Activated CD4-positive, alpha-beta T cell treated with anti-CD3 and anti-CD28 coated beads for 36 hours (primary cell): ENCODE data around the gene BRAF. TPM values are rescaled to one million over a fixed set of nuclear protein-coding genes. Genes with fewer than 3 reads are reported as not detected.
"Not testable (repeated sequence)": the region's sequence is repeated elsewhere in the genome, so short reads cannot be mapped to it uniquely, and the experiment has no call there.

ENCODE experiments used
- ATAC-seq: fragments of 200-7000 bp; cut with Tn5 transposase; one replicate; pipeline ENCODE4 v1.10.0; 2021; ENCODE audit warnings: mild to moderate bottlenecking, moderate library complexity
- CTCF ChIA-PET: fragments of 350-600 bp; sonication (Branson Sonifier 250); formaldehyde crosslinking; loops from one replicate; lab custom pipeline; 2021; ENCODE audit warnings: antibody characterized with exemption; lab: Charles Lee
- POLR2A ChIA-PET: fragments of 350-600 bp; sonication (Branson Sonifier 250); formaldehyde crosslinking; loops from one replicate; lab custom pipeline; 2021; ENCODE audit warnings: antibody characterized with exemption, inconsistent platforms; lab: Charles Lee
- DNase-seq: peaks from one replicate; pipeline ENCODE4 v3.0.0-alpha.2; 2020
- H3K27ac Mint-ChIP-seq: one replicate; pipeline ENCODE4 v1.8.0; 2021; ENCODE audit warnings: mixed read lengths
- H3K27me3 Mint-ChIP-seq: one replicate; pipeline ENCODE4 v1.8.0; 2021; ENCODE audit warnings: mixed read lengths
- H3K36me3 Mint-ChIP-seq: one replicate; pipeline ENCODE4 v1.8.0; 2021; ENCODE audit warnings: low read depth, mixed read lengths
- H3K4me1 Mint-ChIP-seq: one replicate; pipeline ENCODE4 v1.8.0; 2021; ENCODE audit warnings: mixed read lengths
- H3K4me3 Mint-ChIP-seq: one replicate; pipeline ENCODE4 v1.8.0; 2021; ENCODE audit warnings: mild to moderate bottlenecking, moderate library complexity, mixed read lengths
- H3K9me3 Mint-ChIP-seq: one replicate; pipeline ENCODE4 v1.8.0; 2021; ENCODE audit warnings: low read depth, mixed read lengths
- intact Hi-C, 2 experiments: fragments of 100-400 bp; cut with DNase I in 1 of 2; cut with micrococcal nuclease in 1 of 2; formaldehyde crosslinking; loops; one replicate each; pipeline versions ENCODE4 v1.14.2 to v1.15.1; 2022 to 2024; cut with DNase I, micrococcal nuclease
- total RNA-seq, 2 experiments: library from RNA; stranded (reverse); gene quantifications; one replicate each; pipeline ENCODE4 v1.2.3, GENCODE V29; 2021

The BRAF gene
- total RNA-seq, 2 experiments from 2014 or later: 30.8 to 47.2 TPM

GRCh38 chr7:140694592-140694991, 230.1 kb downstream of the BRAF start:
- H3K4me1 Mint-ChIP-seq: peaks cover 27% of the 10 kb centered on the region
- peaks cover 17% of the 10 kb centered on the region for H3K36me3 Mint-ChIP-seq
- H3K27ac Mint-ChIP-seq: no peak overlapping the region
- intact Hi-C loops: no loop called here
- no peaks in the 10 kb centered on the region for H3K27me3 Mint-ChIP-seq
- ATAC-seq: no peak
- no peaks in the 10 kb centered on the region for H3K9me3 Mint-ChIP-seq
- ChIA-PET POLR2A (no interaction called here), CTCF (interaction anchor here (0.7 kb wide), 1 partner anchor 12 kb away, joined by 3 read pairs; no protein-coding TSS in a partner anchor)
- H3K4me3 Mint-ChIP-seq: no peak overlapping the region
- DNase-seq: no peak

- DNase-seq, H3K27me3 Mint-ChIP-seq, CTCF ChIA-PET, H3K9me3 Mint-ChIP-seq, intact Hi-C loops, H3K27ac Mint-ChIP-seq, POLR2A ChIA-PET, H3K4me3 Mint-ChIP-seq, ATAC-seq: not testable (repeated sequence)
- Mint-ChIP-seq H3K36me3 (peaks cover 16% of the 10 kb centered on the region), H3K4me1 (peaks cover 21% of the 10 kb centered on the region)
Measured at GRCh38 chr7:140693849-140694248, 230.9 kb downstream of the BRAF start.

GRCh38 chr7:140691376-140692045, 233.2 kb downstream of the BRAF start:
- Mint-ChIP-seq H3K4me3 (no peak overlapping the region), H3K36me3 (peaks cover 15% of the 10 kb centered on the region), H3K9me3 (no peaks in the 10 kb centered on the region), H3K4me1 (peaks cover 11% of the 10 kb centered on the region), H3K27ac (no peak overlapping the region), H3K27me3 (no peaks in the 10 kb centered on the region)
- ChIA-PET CTCF (interaction anchor here (0.7 kb wide), 1 partner anchor 165 kb away, joined by 3 read pairs; no protein-coding TSS in a partner anchor), POLR2A (no interaction called here)
- DNase-seq (no peak), ATAC-seq (no peak)
- intact Hi-C loops: no loop called here

- DNase-seq (no peak), ATAC-seq (no peak)
- H3K27ac Mint-ChIP-seq: no peak overlapping the region
- intact Hi-C loops: no loop called here
- H3K9me3 Mint-ChIP-seq: no peaks in the 10 kb centered on the region
- peaks cover 15% of the 10 kb centered on the region for H3K36me3 Mint-ChIP-seq
- CTCF ChIA-PET: interaction anchor here (0.6 to 1.7 kb wide), 2 partner anchors 14 to 612 kb away, joined by 3 to 6 read pairs; no protein-coding TSS in a partner anchor
- POLR2A ChIA-PET: no interaction called here
- no peak overlapping the region for H3K4me3 Mint-ChIP-seq
- no peaks in the 10 kb centered on the region for H3K27me3 Mint-ChIP-seq
- peaks cover 2% of the 10 kb centered on the region for H3K4me1 Mint-ChIP-seq
Measured at GRCh38 chr7:140689199-140690152, 235.3 kb downstream of the BRAF start.

GRCh38 chr7:140688341-140688740, 236.4 kb downstream of the BRAF start:
- Mint-ChIP-seq H3K9me3 (no peaks in the 10 kb centered on the region), H3K36me3 (peaks cover 23% of the 10 kb centered on the region), H3K27me3 (no peaks in the 10 kb centered on the region), H3K4me3 (no peak overlapping the region), H3K4me1 (peaks cover 2% of the 10 kb centered on the region), H3K27ac (no peak overlapping the region)
- intact Hi-C loops: no loop called here
- POLR2A ChIA-PET: no interaction called here
- CTCF ChIA-PET: interaction anchor here (0.6 to 1.2 kb wide), 2 partner anchors 8 to 611 kb away, joined by 3 to 4 read pairs; partner anchors contain the start of gene NDUFB2
- DNase-seq (no peak), ATAC-seq (no peak)

GRCh38 chr7:140686921-140687320, 237.8 kb downstream of the BRAF start:
- Mint-ChIP-seq H3K9me3 (no peaks in the 10 kb centered on the region), H3K4me1 (no peaks in the 10 kb centered on the region), H3K4me3 (no peak overlapping the region), H3K36me3 (peaks cover 25% of the 10 kb centered on the region), H3K27ac (no peak overlapping the region), H3K27me3 (no peaks in the 10 kb centered on the region)
- intact Hi-C loops: no loop called here
- no peak for ATAC-seq
- POLR2A ChIA-PET: interaction anchor here (0.5 to 0.8 kb wide), 2 partner anchors 13 to 40 kb away, joined by 3 read pairs; no protein-coding TSS in a partner anchor
- DNase-seq: no peak
- CTCF ChIA-PET: interaction anchor here (1.2 to 1.4 kb wide), 2 partner anchors 9 kb away, joined by 4 to 5 read pairs; partner anchors contain the start of gene NDUFB2

- Mint-ChIP-seq H3K27ac (no peak overlapping the region), H3K27me3 (no peaks in the 10 kb centered on the region), H3K4me3 (no peak overlapping the region), H3K9me3 (no peaks in the 10 kb centered on the region), H3K4me1 (no peaks in the 10 kb centered on the region), H3K36me3 (peaks cover 32% of the 10 kb centered on the region)
- ATAC-seq (no peak), DNase-seq (no peak)
- ChIA-PET CTCF (interaction anchor here (1.1 to 1.4 kb wide), 3 partner anchors 11 to 33 kb away, joined by 3 to 5 read pairs (median 5); partner anchors contain the start of gene NDUFB2), POLR2A (interaction anchor here (0.6 kb wide), 1 partner anchor 43 kb away, joined by 3 read pairs; no protein-coding TSS in a partner anchor)
- intact Hi-C loops: no loop called here
Measured at GRCh38 chr7:140685407-140686087, 239.2 kb downstream of the BRAF start.

GRCh38 chr7:140684066-140684950, 240.4 kb downstream of the BRAF start:
- DNase-seq: no peak
- Mint-ChIP-seq H3K4me1 (no peaks in the 10 kb centered on the region), H3K4me3 (no peak overlapping the region), H3K9me3 (no peaks in the 10 kb centered on the region), H3K27me3 (no peaks in the 10 kb centered on the region), H3K36me3 (peaks cover 34% of the 10 kb centered on the region), H3K27ac (no peak overlapping the region)
- POLR2A ChIA-PET: interaction anchor here (0.6 to 0.7 kb wide), 2 partner anchors 13 to 42 kb away, joined by 3 read pairs; no protein-coding TSS in a partner anchor
- CTCF ChIA-PET: interaction anchor here (0.5 to 1.3 kb wide), 2 partner anchors 10 to 250 kb away, joined by 3 to 5 read pairs; no protein-coding TSS in a partner anchor
- ATAC-seq: no peak
- intact Hi-C loops: no loop called here

- CTCF ChIA-PET: no interaction called here
- no peaks in the 10 kb centered on the region for H3K27me3 Mint-ChIP-seq
Measured at GRCh38 chr7:140683657-140684056, 241.1 kb downstream of the BRAF start.

GRCh38 chr7:140681766-140682165, 243.0 kb downstream of the BRAF start:
- Mint-ChIP-seq H3K36me3 (peaks cover 46% of the 10 kb centered on the region), H3K9me3 (no peaks in the 10 kb centered on the region), H3K27ac (no peak overlapping the region), H3K4me3 (no peak overlapping the region), H3K4me1 (no peaks in the 10 kb centered on the region), H3K27me3 (no peaks in the 10 kb centered on the region)
- ATAC-seq (no peak), DNase-seq (no peak)
- POLR2A ChIA-PET: interaction anchor here (0.6 kb wide), 1 partner anchor 198 kb away, joined by 3 read pairs; no protein-coding TSS in a partner anchor
- CTCF ChIA-PET: no interaction called here
- intact Hi-C loops: no loop called here

More at GRCh38 chr7:140683657-140684056, 241.1 kb downstream of the BRAF start:
- H3K4me1 Mint-ChIP-seq: no peaks in the 10 kb centered on the region
- no peak overlapping the region for H3K4me3 Mint-ChIP-seq
- H3K9me3 Mint-ChIP-seq: no peaks in the 10 kb centered on the region
- intact Hi-C loops: no loop called here
- POLR2A ChIA-PET: interaction anchor here (0.7 kb wide), 1 partner anchor 14 kb away, joined by 3 read pairs; no protein-coding TSS in a partner anchor
- DNase-seq: no peak
- peaks cover 38% of the 10 kb centered on the region for H3K36me3 Mint-ChIP-seq
- no peak for ATAC-seq
- no peak overlapping the region for H3K27ac Mint-ChIP-seq
